OCI-LY3 (cell line): ENCODE results near the gene SRCIN1.

Experiments
- CTCF ChIP-seq: fragments of 200-600, 300-600 bp; sonication (generic); IDR thresholded peaks from 2 replicates; pipeline ENCODE4 v1.5.1; 2014; ENCODE audit warnings: antibody characterized with exemption, low read length, low read depth
- EZH2phosphoT487 ChIP-seq: fragments of 200-600 bp; shearing (Covaris generic); IDR thresholded peaks from 2 replicates; pipeline ENCODE4 v1.6.1; 2018; ENCODE audit warnings: antibody characterized with exemption, mixed run types, low read depth

GRCh38 chr17:38586788-38587187 lies 19.0 kb downstream of the SRCIN1 start:
- TF ChIP-seq EZH2phosphoT487 (no peak), CTCF (no peak)
